NT2/D1 (cell line): Measurements from ENCODE around the gene CACNA1C.

Experiments used
- DNase-seq: peaks from one replicate; pipeline ENCODE4 v3.0.0-alpha.2; 2011; ENCODE audit warnings: low read depth, low spot score
- H3K27me3 ChIP-seq: 2 replicates; pipeline ENCODE4 v1.6.0; 2011; ENCODE audit warnings: mild to moderate bottlenecking; ENCODE audit not compliant: insufficient read length, insufficient read depth
- H3K36me3 ChIP-seq: 2 replicates; pipeline ENCODE4 v1.6.1; 2011; ENCODE audit warnings: mild to moderate bottlenecking, low read length, mixed read lengths; ENCODE audit not compliant: insufficient read depth, insufficient read length
- H3K4me1 ChIP-seq: 2 replicates; pipeline ENCODE4 v1.5.1; 2011; ENCODE audit not compliant: insufficient read depth, insufficient read length
- H3K4me3 ChIP-seq: 2 replicates; pipeline ENCODE4 v1.5.1; 2011; ENCODE audit warnings: low read depth; ENCODE audit not compliant: insufficient read length
- H3K9ac ChIP-seq: 2 replicates; pipeline ENCODE4 v1.6.0; 2011; ENCODE audit warnings: low read depth; ENCODE audit not compliant: insufficient read length
- H3K9me3 ChIP-seq: 2 replicates; pipeline ENCODE4 v1.5.1; 2011; ENCODE audit warnings: mild to moderate bottlenecking, low read length; ENCODE audit not compliant: insufficient read depth
- SUZ12 ChIP-seq: IDR thresholded peaks from 2 replicates; pipeline ENCODE4 v1.6.1; 2011; ENCODE audit not compliant: insufficient read length, insufficient read depth; ENCODE audit errors: extremely low read depth
- YY1 ChIP-seq: IDR thresholded peaks from 2 replicates; pipeline ENCODE4 v1.6.1; 2011; ENCODE audit not compliant: insufficient read length, insufficient read depth
- ZNF274 ChIP-seq: IDR thresholded peaks from 2 replicates; pipeline ENCODE4 v1.6.1; 2011; ENCODE audit warnings: mild to moderate bottlenecking, low read depth, low read length

CACNA1C gene

GRCh38 chr12:2240984-2241383, 188.2 kb downstream of the CACNA1C start:
- TF ChIP-seq SUZ12 (no peak), ZNF274 (no peak), YY1 (no peak)
- Histone ChIP-seq H3K9ac (no peak overlapping the region), H3K4me3 (no peak overlapping the region), H3K4me1 (peaks cover 32% of the 10 kb centered on the region), H3K27me3 (no peaks in the 10 kb centered on the region), H3K36me3 (no peaks in the 10 kb centered on the region), H3K9me3 (no peaks in the 10 kb centered on the region)
- DNase-seq, result no peak

DNA sequence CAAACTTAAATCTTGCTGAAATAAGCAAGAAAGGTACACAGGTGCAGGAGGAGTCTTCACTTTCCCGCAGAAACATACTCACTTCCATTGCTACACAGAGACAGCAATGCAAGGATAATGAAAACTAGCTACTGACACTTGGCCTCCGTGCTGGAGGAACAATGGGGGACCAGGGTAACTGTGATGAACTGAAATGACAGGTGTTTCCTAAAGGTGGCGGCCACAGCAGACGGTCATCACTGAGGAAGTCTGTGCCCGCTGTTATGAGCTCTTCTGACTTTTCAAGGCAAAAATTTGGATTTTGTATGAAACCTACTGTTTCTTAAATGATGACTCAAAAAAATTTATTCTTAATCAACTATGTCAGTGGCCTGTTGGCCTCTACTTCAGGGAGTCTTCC, 189.4 kb downstream of the CACNA1C start:
- H3K36me3 ChIP-seq, result no peaks in the 10 kb centered on the region
- no peaks in the 10 kb centered on the region for H3K9me3 ChIP-seq
- no peak for DNase-seq
- peaks cover 34% of the 10 kb centered on the region for H3K4me1 ChIP-seq
- H3K4me3 ChIP-seq, result no peak overlapping the region
- no peak for TF ChIP-seq YY1
- no peak for TF ChIP-seq SUZ12
- TF ChIP-seq ZNF274, result no peak
- no peaks in the 10 kb centered on the region for H3K27me3 ChIP-seq
- no peak overlapping the region for H3K9ac ChIP-seq

DNA sequence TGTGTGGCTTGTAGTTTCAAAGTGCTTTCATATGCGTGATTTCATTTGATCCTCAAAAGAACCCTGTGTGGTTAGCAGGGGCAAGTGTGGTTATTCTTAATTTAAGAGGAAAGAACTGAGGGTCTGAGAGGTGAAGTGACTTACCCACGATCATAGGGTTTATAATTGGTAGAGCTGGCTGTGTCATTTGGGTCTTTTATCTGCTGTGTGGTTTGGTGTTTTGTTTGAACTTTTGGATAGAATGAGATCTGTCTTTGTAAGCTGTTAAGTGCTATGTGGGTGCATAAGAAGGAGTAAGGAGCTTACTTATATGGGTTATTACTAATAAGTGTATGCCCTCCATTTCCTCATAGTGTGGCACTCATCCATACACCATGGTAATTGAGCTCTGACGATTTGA, 190.0 kb downstream of the CACNA1C start:
- Histone ChIP-seq H3K9me3 (no peaks in the 10 kb centered on the region), H3K9ac (no peak overlapping the region), H3K4me3 (no peak overlapping the region), H3K27me3 (no peaks in the 10 kb centered on the region), H3K4me1 (peaks cover 34% of the 10 kb centered on the region), H3K36me3 (no peaks in the 10 kb centered on the region)
- no peak for DNase-seq
- TF ChIP-seq ZNF274 (no peak), SUZ12 (no peak), YY1 (no peak)

DNA sequence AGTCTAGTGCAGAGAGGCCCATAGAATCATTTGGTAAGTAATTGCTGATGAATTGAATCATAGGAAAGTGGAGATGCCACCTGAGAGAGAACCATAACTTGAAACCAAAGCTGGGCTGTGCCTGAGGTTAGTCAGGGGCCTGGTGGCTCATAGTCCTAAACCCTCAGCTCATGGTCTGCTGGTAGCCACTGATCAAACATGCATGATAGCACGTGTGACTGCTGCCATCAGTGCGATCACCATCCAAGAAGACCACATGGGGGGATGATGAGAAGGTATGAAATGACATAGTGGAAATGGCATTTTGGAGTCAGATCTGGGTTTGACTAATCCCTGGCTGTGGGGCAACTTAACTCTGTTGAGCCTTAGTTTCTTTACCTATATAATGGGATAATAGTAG, 190.5 kb downstream of the CACNA1C start:
- Histone ChIP-seq H3K9me3 (no peaks in the 10 kb centered on the region), H3K27me3 (no peaks in the 10 kb centered on the region), H3K9ac (no peak overlapping the region), H3K4me1 (peaks cover 34% of the 10 kb centered on the region), H3K36me3 (no peaks in the 10 kb centered on the region), H3K4me3 (no peak overlapping the region)
- TF ChIP-seq YY1, result no peak
- TF ChIP-seq SUZ12, result no peak
- no peak for TF ChIP-seq ZNF274
- no peak for DNase-seq

- H3K9ac ChIP-seq, result peak overlapping the region; percentile 0
- H3K4me1 ChIP-seq, result peaks cover 34% of the 10 kb centered on the region
- H3K4me3 ChIP-seq, result no peak overlapping the region
- no peaks in the 10 kb centered on the region for H3K36me3 ChIP-seq
- no peaks in the 10 kb centered on the region for H3K27me3 ChIP-seq
- no peaks in the 10 kb centered on the region for H3K9me3 ChIP-seq
- DNase-seq, result peak; percentile 98
- TF ChIP-seq SUZ12 (no peak), YY1 (peak; percentile 18), ZNF274 (no peak)
Measured at GRCh38 chr12:2244013-2244861, 191.4 kb downstream of the CACNA1C start.

GRCh38 chr12:2246358-2246757, 193.6 kb downstream of the CACNA1C start:
- Histone ChIP-seq H3K4me3 (no peak overlapping the region), H3K4me1 (peaks cover 26% of the 10 kb centered on the region), H3K27me3 (no peaks in the 10 kb centered on the region), H3K36me3 (no peaks in the 10 kb centered on the region), H3K9me3 (no peaks in the 10 kb centered on the region), H3K9ac (peak overlapping the region; percentile 5)
- no peak for DNase-seq
- TF ChIP-seq SUZ12 (no peak), ZNF274 (no peak), YY1 (no peak)

DNA sequence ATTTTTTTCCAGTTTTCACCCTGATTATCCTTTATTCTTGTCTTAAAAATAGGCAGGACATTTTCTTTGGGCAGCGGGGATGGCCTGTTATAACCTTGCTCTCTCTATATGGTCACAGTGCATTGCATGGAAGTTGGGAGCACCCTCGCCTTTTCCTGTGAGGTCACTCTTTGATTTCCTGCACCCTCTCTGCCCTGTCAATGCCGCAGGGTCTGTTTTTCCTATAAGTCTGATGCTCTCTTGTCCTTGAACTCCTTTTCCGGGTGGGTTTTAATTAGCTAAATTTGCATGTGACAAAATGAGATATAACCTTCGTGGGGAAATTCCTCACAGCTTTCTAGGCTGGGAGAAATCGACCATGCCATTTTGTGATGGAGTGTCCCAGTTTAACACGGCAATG, 194.3 kb downstream of the CACNA1C start:
- no peaks in the 10 kb centered on the region for H3K36me3 ChIP-seq
- TF ChIP-seq YY1, result no peak
- no peak for TF ChIP-seq ZNF274
- TF ChIP-seq SUZ12, result no peak
- no peaks in the 10 kb centered on the region for H3K9me3 ChIP-seq
- no peaks in the 10 kb centered on the region for H3K27me3 ChIP-seq
- peaks cover 20% of the 10 kb centered on the region for H3K4me1 ChIP-seq
- DNase-seq, result no peak
- no peak overlapping the region for H3K4me3 ChIP-seq
- no peak overlapping the region for H3K9ac ChIP-seq
